Mucosa of stomach (tissue), 1 donor: ENCODE data around the gene SSRP1.
"Not testable (repeated sequence)": the region's sequence is repeated elsewhere in the genome, so short reads cannot be mapped to it uniquely, and the experiment has no call there.

Experiments used
- H3K27me3 ChIP-seq: one replicate; pipeline ENCODE4 v1.7.0; 2013; ENCODE audit warnings: mild to moderate bottlenecking, low read length; ENCODE audit not compliant: control insufficient read depth, insufficient read depth
- H3K36me3 ChIP-seq: one replicate; pipeline ENCODE4 v1.7.0; 2013; ENCODE audit warnings: low read length; ENCODE audit not compliant: control insufficient read depth, insufficient read depth
- H3K4me1 ChIP-seq: one replicate; pipeline ENCODE4 v1.7.0; 2013; ENCODE audit warnings: mild to moderate bottlenecking, low read length; ENCODE audit not compliant: control insufficient read depth, insufficient read depth
- H3K4me3 ChIP-seq: one replicate; pipeline ENCODE4 v1.7.0; 2013; ENCODE audit warnings: low read length
- H3K9ac ChIP-seq: one replicate; pipeline ENCODE4 v1.7.0; 2013; ENCODE audit warnings: mild to moderate bottlenecking, low read length, moderate library complexity
- H3K9me3 ChIP-seq: one replicate; pipeline ENCODE4 v1.7.0; 2013; ENCODE audit warnings: mild to moderate bottlenecking, low read length, moderate library complexity; ENCODE audit not compliant: control insufficient read depth
- donor health status: Pancreatic carcinoma.

The SSRP1 gene

GRCh38 chr11:57344826-57345225, 9.1 kb upstream of the SSRP1 start:
- H3K36me3 ChIP-seq: no peaks in the 10 kb centered on the region
- H3K4me1 ChIP-seq: no peaks in the 10 kb centered on the region
- no peak overlapping the region for H3K9ac ChIP-seq
- H3K9me3 ChIP-seq: no peaks in the 10 kb centered on the region
- H3K4me3 ChIP-seq: no peak overlapping the region
- no peaks in the 10 kb centered on the region for H3K27me3 ChIP-seq

DNA sequence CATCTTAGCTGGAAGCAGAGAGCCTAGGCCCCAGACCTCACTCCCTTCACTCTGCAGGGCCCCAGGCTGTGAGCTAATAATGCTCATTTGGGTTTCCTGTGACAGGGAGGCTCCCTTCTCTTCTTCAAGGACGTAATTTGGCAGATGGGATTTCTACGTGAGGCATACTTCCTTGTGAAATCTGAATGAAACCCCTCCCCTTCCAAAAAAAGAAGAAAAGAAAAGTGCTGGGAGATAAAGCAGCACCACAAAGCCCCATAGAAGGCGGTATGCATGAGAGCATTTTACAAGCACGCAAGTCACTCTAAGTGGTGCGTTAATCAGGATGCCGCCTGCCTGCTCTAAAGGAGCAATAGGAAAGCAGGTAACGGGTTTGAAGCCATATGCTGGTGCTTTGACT, 8.1 kb upstream of the SSRP1 start:
- Histone ChIP-seq H3K27me3 (no peaks in the 10 kb centered on the region), H3K9me3 (no peaks in the 10 kb centered on the region), H3K36me3 (no peaks in the 10 kb centered on the region), H3K4me1 (no peaks in the 10 kb centered on the region), H3K9ac (no peak overlapping the region), H3K4me3 (no peak overlapping the region)

DNA sequence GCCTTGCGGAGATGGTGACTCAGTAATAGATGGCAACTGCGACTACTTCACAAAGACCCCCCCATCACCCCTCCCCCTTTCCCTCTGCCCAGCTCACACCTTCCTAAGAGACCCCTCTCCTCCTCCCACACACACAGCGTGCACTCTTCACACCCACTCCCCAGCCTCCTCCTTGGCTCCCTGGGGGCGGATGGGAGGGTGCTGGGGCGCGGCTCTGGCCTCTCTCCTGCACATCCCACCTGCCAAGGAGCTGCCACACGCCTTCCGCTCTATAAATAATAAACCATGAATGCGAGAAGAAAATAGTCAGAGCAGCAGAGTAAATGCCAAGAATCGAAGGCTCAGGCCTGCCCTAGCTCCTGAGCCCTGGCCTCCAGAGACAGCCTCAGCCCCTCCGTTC, 7.0 kb upstream of the SSRP1 start:
- Histone ChIP-seq H3K36me3 (no peaks in the 10 kb centered on the region), H3K4me1 (no peaks in the 10 kb centered on the region), H3K27me3 (no peaks in the 10 kb centered on the region), H3K4me3 (no peak overlapping the region), H3K9me3 (no peaks in the 10 kb centered on the region), H3K9ac (no peak overlapping the region)

DNA sequence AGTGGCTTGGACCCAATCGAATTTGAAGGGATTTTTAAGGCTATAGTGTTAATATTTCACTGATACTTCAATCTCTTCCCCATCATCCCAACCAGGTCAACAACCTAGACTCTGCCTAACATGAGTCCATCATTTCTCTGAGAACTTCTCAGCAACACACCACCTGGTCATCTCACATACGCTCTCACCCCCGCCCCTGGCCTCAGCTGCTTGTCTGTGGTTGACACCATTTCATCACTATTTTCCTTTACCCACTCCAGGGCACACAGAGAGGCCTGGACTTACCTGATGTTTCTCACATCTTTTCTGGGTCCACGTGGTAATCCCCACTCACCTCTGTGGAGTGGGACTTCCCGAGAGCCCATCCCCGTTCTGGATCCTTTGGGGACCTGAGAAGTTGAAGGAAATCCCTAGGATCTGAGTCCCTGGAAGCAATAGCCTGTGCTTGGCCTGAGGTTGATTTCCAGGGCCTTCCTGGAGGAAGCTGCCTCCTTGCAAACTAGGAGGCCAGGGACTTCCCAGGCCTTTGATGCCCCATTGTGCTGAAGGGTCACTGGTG, 5.6 kb upstream of the SSRP1 start:
- no peak overlapping the region for H3K9ac ChIP-seq
- H3K27me3 ChIP-seq: no peaks in the 10 kb centered on the region
- no peaks in the 10 kb centered on the region for H3K9me3 ChIP-seq
- no peak overlapping the region for H3K4me3 ChIP-seq
- no peaks in the 10 kb centered on the region for H3K36me3 ChIP-seq
- H3K4me1 ChIP-seq: no peaks in the 10 kb centered on the region

DNA sequence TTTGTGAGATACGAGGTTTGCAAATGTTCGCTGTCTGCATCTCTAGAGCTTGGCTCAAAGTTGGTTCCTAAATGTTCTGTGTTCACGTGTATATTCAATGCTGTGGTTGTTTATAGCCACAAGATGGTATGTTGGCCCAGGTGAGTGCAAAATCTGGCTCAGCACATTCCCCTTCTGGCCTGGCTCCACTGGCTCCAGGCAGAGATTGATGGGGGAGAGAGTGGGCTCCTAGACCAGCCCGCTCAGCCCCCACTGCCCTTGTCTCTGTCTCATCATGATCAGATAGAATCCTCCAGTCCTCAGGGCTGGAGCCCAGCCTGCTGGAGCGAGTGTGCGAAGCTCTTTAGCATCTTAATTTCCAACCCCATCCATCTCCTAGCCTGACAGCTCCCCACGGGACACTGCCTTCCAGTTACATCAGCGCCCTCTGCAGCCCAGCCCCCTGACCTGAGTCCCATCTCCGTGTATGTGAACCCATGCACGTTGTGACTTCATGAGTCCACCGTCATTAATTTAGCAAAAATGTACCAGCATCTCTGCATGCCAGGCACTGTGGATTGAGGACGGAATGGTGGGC, 4.4 kb upstream of the SSRP1 start:
- no peaks in the 10 kb centered on the region for H3K4me1 ChIP-seq
- H3K4me3 ChIP-seq: no peak overlapping the region
- H3K9ac ChIP-seq: no peak overlapping the region
- H3K9me3 ChIP-seq: no peaks in the 10 kb centered on the region
- H3K36me3 ChIP-seq: no peaks in the 10 kb centered on the region
- H3K27me3 ChIP-seq: no peaks in the 10 kb centered on the region

DNA sequence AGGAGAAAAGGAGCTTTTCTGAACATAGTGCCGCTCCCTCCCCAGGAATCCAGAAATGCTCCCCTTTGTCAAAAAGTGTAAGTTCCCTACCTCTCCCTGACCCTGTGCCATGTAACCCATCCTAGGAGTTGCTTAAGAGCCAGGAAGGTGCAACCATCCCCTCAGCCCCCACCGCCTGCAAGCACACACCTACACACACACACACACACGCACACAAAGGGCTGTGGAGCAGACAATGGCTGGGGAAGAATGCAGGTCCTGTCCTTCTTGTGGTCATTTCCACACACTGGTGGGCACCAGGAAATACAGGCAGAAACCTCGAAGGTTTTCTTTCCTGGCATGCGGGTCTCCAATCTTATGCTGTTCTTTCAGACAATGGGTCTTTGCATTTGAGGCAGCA, 3.6 kb upstream of the SSRP1 start:
- H3K9ac ChIP-seq: no peak overlapping the region
- no peak overlapping the region for H3K4me3 ChIP-seq
- H3K36me3 ChIP-seq: no peaks in the 10 kb centered on the region
- H3K27me3 ChIP-seq: no peaks in the 10 kb centered on the region
- H3K9me3 ChIP-seq: no peaks in the 10 kb centered on the region
- peaks cover 4% of the 10 kb centered on the region for H3K4me1 ChIP-seq

GRCh38 chr11:57338142-57338541, 2.5 kb upstream of the SSRP1 start, which contains the start of gene P2RX3:
Gene P2RX3 (plus strand): TSS chr11:57338352. CDS start chr11:57338551, 199 bp downstream.
- H3K4me3 ChIP-seq: no peak within 1 kb of the TSS
- H3K36me3 ChIP-seq: no peaks in the 10 kb centered on the region
- H3K9ac ChIP-seq: no peak within 1 kb of the TSS
- H3K27me3 ChIP-seq: no peaks in the 10 kb centered on the region
- H3K9me3 ChIP-seq: no peaks in the 10 kb centered on the region
- peaks cover 4% of the 10 kb centered on the region for H3K4me1 ChIP-seq

- H3K9me3 ChIP-seq, H3K27me3 ChIP-seq, H3K4me1 ChIP-seq, H3K4me3 ChIP-seq, H3K36me3 ChIP-seq, H3K9ac ChIP-seq: not testable (repeated sequence)
Measured at GRCh38 chr11:57336856-57337255, 1.2 kb upstream of the SSRP1 start.

GRCh38 chr11:57336111-57336666, 497 bp upstream of the SSRP1 start:
- H3K4me3 ChIP-seq: peak overlapping the region; percentile 0
- H3K36me3 ChIP-seq: no peaks in the 10 kb centered on the region
- H3K27me3 ChIP-seq: no peaks in the 10 kb centered on the region
- H3K4me1 ChIP-seq: peaks cover 4% of the 10 kb centered on the region
- no peaks in the 10 kb centered on the region for H3K9me3 ChIP-seq
- H3K9ac ChIP-seq: peak overlapping the region; percentile 59

GRCh38 chr11:57335023-57335342, 709 bp downstream of the SSRP1 start:
- no peaks in the 10 kb centered on the region for H3K9me3 ChIP-seq
- H3K27me3 ChIP-seq: no peaks in the 10 kb centered on the region
- H3K9ac ChIP-seq: peak overlapping the region; percentile 59
- H3K4me3 ChIP-seq: peak overlapping the region; percentile 49
- peaks cover 5% of the 10 kb centered on the region for H3K36me3 ChIP-seq
- peaks cover 4% of the 10 kb centered on the region for H3K4me1 ChIP-seq

- Histone ChIP-seq H3K4me1 (peaks cover 4% of the 10 kb centered on the region), H3K36me3 (peaks cover 10% of the 10 kb centered on the region), H3K4me3 (no peak overlapping the region), H3K27me3 (no peaks in the 10 kb centered on the region), H3K9me3 (no peaks in the 10 kb centered on the region), H3K9ac (no peak overlapping the region)
Measured at GRCh38 chr11:57332694-57333440, 2.8 kb downstream of the SSRP1 start.

- Histone ChIP-seq H3K36me3 (peaks cover 10% of the 10 kb centered on the region), H3K4me1 (peaks cover 4% of the 10 kb centered on the region), H3K4me3 (no peak overlapping the region), H3K9me3 (no peaks in the 10 kb centered on the region), H3K27me3 (no peaks in the 10 kb centered on the region), H3K9ac (no peak overlapping the region)
Measured at GRCh38 chr11:57331720-57332119, 4.0 kb downstream of the SSRP1 start.
